Measurements from ENCODE around the gene MTCL3.

MTCL3 gene

DNA sequence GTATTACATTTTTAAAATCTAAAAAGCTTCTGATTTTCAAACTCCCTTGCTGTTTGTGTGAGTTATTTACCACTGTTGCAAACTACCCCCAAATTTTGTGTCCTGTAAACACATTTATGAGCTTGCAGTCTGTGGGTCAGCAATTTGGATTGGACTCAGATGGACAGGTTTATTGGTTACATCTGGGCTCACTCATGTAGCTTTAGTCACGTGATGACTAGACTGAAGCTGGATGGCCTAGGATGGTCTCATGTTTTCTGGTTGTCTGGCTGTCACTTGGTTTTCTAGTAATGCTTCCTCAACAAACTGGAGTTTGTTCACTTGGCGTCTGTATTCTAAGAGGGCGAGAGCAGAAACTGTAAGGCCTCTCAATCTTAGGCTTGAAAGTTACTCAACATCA is 45.6 kb upstream of the MTCL3 start:
- no peak overlapping the region for H2AFZ ChIP-seq (ENCODE audit: control insufficient read depth, low read length)
- no peaks in the 10 kb centered on the region for H3K27me3 ChIP-seq (ENCODE audit: control insufficient read depth, extremely low read depth, insufficient read depth, low read length)
- no peaks in the 10 kb centered on the region for H3K4me1 ChIP-seq (ENCODE audit: control insufficient read depth, extremely low read depth, insufficient read depth, low read length)
- no peaks in the 10 kb centered on the region for H3K9me3 ChIP-seq (ENCODE audit: control insufficient read depth, low read depth, low read length)
- TF ChIP-seq EZH2 (IDR thresholded peaks at IDR 0.05; ENCODE audit: low read length): no peak
- TF ChIP-seq, protein P1, sequence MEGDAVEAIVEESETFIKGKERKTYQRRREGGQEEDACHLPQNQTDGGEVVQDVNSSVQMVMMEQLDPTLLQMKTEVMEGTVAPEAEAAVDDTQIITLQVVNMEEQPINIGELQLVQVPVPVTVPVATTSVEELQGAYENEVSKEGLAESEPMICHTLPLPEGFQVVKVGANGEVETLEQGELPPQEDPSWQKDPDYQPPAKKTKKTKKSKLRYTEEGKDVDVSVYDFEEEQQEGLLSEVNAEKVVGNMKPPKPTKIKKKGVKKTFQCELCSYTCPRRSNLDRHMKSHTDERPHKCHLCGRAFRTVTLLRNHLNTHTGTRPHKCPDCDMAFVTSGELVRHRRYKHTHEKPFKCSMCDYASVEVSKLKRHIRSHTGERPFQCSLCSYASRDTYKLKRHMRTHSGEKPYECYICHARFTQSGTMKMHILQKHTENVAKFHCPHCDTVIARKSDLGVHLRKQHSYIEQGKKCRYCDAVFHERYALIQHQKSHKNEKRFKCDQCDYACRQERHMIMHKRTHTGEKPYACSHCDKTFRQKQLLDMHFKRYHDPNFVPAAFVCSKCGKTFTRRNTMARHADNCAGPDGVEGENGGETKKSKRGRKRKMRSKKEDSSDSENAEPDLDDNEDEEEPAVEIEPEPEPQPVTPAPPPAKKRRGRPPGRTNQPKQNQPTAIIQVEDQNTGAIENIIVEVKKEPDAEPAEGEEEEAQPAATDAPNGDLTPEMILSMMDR (optimal IDR thresholded peaks at IDR 0.05 in 1 of 3, IDR thresholded peaks at IDR 0.05 in 1 of 3, conservative IDR thresholded peaks at IDR 0.05 in 1 of 3; ENCODE audit: extremely low read depth in 1 of 3, insufficient read depth in 2 of 3, low read length in 3 of 3): no peak
- no peak for FAIRE-seq
- no peaks in the 10 kb centered on the region for H3K9me1 ChIP-seq (ENCODE audit: control insufficient read depth, extremely low read depth, insufficient read depth, low read length)
- no peaks in the 10 kb centered on the region for H3K36me3 ChIP-seq (ENCODE audit: control insufficient read depth in 2 of 2, extremely low read depth in 1 of 2, insufficient read depth in 2 of 2, low read length in 2 of 2)
- no peak overlapping the region for H3K9ac ChIP-seq (ENCODE audit: control insufficient read depth, extremely low read depth, insufficient read depth, low read length)
- H3K4me2 ChIP-seq (ENCODE audit: control insufficient read depth, extremely low read depth, insufficient read depth, low read depth, low read length): no peak overlapping the region
- no peak overlapping the region for H3K27ac ChIP-seq (ENCODE audit: control insufficient read depth, insufficient read depth, low read length)
- H3K79me2 ChIP-seq (ENCODE audit: control insufficient read depth, insufficient read depth, low read length): no peaks in the 10 kb centered on the region
- dilution Hi-C loops (cut with MboI; ENCODE audit: extremely low pct_ligation_motif_present, low sequenced_read_pairs): no loop called here
- H3K4me3 ChIP-seq (ENCODE audit: control insufficient read depth in 2 of 3, extremely low read depth in 1 of 3, insufficient read depth in 2 of 3, low read depth in 1 of 3, low read length in 3 of 3): no peak overlapping the region
- H4K20me1 ChIP-seq (ENCODE audit: control insufficient read depth, extremely low read depth, insufficient read depth, low read length): no peaks in the 10 kb centered on the region
- DNase-seq (ENCODE audit: low read depth, low spot score): no peak

DNA sequence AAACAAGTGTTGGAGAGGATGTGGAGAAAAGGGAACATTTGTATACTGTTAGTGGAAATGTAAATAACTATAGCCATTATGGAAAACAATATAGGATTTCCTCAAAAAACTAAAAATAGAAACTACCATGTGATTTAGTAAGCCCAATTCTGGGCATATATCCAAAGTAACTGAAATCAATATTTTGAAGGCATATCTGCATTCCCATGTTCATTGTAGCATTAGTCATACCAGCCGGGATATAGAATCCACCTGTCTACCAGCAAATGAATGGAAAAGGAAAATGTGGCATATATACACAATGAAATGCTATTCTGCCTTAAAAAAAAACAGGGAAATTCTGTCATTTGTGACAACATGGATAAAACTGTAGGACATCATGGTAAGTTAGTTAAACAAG is 42.5 kb upstream of the MTCL3 start:
- DNase-seq (ENCODE audit: low read depth, low spot score) (no peak), FAIRE-seq (no peak)
- no peaks in the 10 kb centered on the region for H4K20me1 ChIP-seq (ENCODE audit: control insufficient read depth, extremely low read depth, insufficient read depth, low read length)
- no peak overlapping the region for H3K4me3 ChIP-seq (ENCODE audit: control insufficient read depth in 2 of 3, extremely low read depth in 1 of 3, insufficient read depth in 2 of 3, low read depth in 1 of 3, low read length in 3 of 3)
- no peaks in the 10 kb centered on the region for H3K36me3 ChIP-seq (ENCODE audit: control insufficient read depth in 2 of 2, extremely low read depth in 1 of 2, insufficient read depth in 2 of 2, low read length in 2 of 2)
- H3K9ac ChIP-seq (ENCODE audit: control insufficient read depth, extremely low read depth, insufficient read depth, low read length): no peak overlapping the region
- H3K27ac ChIP-seq (ENCODE audit: control insufficient read depth, insufficient read depth, low read length): no peak overlapping the region
- H3K27me3 ChIP-seq (ENCODE audit: control insufficient read depth, extremely low read depth, insufficient read depth, low read length): no peaks in the 10 kb centered on the region
- no peaks in the 10 kb centered on the region for H3K4me1 ChIP-seq (ENCODE audit: control insufficient read depth, extremely low read depth, insufficient read depth, low read length)
- H3K9me1 ChIP-seq (ENCODE audit: control insufficient read depth, extremely low read depth, insufficient read depth, low read length): no peaks in the 10 kb centered on the region
- no peak overlapping the region for H2AFZ ChIP-seq (ENCODE audit: control insufficient read depth, low read length)
- dilution Hi-C loops (cut with MboI; ENCODE audit: extremely low pct_ligation_motif_present, low sequenced_read_pairs): no loop called here
- no peaks in the 10 kb centered on the region for H3K79me2 ChIP-seq (ENCODE audit: control insufficient read depth, insufficient read depth, low read length)
- no peak overlapping the region for H3K4me2 ChIP-seq (ENCODE audit: control insufficient read depth, extremely low read depth, insufficient read depth, low read depth, low read length)
- TF ChIP-seq, protein P1 (optimal IDR thresholded peaks at IDR 0.05 in 1 of 3, IDR thresholded peaks at IDR 0.05 in 1 of 3, conservative IDR thresholded peaks at IDR 0.05 in 1 of 3; ENCODE audit: extremely low read depth in 1 of 3, insufficient read depth in 2 of 3, low read length in 3 of 3): no peak
- TF ChIP-seq EZH2 (IDR thresholded peaks at IDR 0.05; ENCODE audit: low read length): no peak
- no peaks in the 10 kb centered on the region for H3K9me3 ChIP-seq (ENCODE audit: control insufficient read depth, low read depth, low read length)

All from keratinocyte (primary cell).